T-helper 1 cell treated with Interleukin-12 subunit alpha and Interleukin-12 subunit beta and Interleukin-4 antibody, amounts not matched to agents 30 ng/mL and 1 ng/mL, for 36 hours (primary cell): ENCODE results near the gene ANKRD13A. TPM values are rescaled to one million over a fixed set of nuclear protein-coding genes. Genes with fewer than 3 reads are reported as not detected.
"Not testable (repeated sequence)": the region's sequence is repeated elsewhere in the genome, so short reads cannot be mapped to it uniquely, and the experiment has no call there.

Source experiments
- intact Hi-C: fragments of 100-400 bp; cut with micrococcal nuclease; formaldehyde crosslinking; loops from one replicate; pipeline ENCODE4 v1.15.1; 2024
- total RNA-seq: library from RNA; stranded (reverse); gene quantifications from 2 replicates; pipeline ENCODE4 v1.2.3, GENCODE V29; 2022

The ANKRD13A gene
- total RNA-seq, 1 donor from 2014 or later, result 82.1 TPM

DNA sequence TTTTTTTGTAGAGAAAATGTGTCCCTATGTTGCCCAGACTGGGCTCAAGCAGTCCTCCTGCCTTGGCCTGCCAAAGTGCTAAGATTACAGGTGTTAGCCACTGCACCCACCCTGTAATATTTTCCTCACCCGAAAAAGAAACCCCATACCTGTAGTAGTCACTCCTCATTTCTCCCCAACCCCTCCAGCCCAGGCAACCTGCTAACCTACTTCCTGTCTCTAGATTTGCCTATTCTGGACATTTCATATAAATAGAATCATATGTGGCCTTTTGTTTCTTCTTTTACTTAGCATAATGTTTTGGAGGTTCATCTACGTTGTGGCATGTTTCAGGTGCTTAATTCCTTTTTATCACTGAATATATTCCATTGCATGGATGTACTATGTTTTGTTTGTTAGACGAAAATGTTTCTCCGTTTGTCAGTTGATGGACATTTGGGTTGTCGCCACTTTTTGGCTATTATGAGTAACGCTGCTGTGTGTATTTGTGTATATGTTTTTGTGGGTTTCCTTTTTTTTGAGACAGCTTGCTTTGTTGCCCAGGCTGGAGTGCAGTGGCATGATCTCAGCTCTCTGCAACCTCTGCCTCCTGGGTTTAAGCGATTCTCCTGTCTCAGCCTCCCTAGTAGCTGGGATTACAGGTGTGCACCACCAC, 6.2 kb downstream of the ANKRD13A start:
- intact Hi-C loops, result no loop called here

DNA sequence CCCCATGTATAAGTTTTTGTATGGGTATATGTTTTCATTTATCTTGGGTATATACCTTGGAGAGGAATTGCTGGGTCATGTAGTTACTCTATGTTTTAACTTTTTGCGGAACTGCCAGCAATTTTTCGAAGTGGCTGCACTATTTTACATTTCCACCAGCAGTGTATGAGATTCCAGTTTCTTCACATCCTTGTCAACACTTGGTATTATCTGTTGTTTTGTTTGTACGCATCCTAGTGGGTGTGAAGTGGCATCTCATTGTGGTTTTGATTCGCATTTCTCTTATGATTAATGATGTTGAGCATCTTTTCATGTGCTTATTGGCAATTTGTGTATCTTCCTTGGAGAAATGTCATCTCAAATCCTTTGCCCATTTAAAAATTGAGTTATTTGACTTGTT, 6.9 kb downstream of the ANKRD13A start:
- intact Hi-C loops, result no loop called here

DNA sequence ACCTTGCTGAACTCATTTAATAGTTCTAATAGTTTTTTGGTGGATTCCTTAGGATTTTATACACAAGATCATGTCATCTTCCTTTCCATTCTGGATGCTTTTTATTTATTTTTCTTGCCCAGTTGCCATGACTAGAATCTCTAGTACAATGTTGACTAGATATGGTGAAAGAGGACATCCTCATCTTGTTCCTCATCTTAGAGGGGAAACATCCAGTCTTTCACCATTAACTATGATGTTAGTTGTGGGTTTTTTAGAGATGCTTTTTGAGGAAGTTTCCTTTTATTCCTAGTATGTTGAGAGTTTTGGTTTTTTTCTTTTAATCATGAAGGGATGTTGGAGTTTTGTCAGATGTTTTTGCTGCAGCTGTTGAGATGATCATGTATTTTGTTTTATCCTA, 8.7 kb downstream of the ANKRD13A start:
- intact Hi-C loops, result no loop called here

DNA sequence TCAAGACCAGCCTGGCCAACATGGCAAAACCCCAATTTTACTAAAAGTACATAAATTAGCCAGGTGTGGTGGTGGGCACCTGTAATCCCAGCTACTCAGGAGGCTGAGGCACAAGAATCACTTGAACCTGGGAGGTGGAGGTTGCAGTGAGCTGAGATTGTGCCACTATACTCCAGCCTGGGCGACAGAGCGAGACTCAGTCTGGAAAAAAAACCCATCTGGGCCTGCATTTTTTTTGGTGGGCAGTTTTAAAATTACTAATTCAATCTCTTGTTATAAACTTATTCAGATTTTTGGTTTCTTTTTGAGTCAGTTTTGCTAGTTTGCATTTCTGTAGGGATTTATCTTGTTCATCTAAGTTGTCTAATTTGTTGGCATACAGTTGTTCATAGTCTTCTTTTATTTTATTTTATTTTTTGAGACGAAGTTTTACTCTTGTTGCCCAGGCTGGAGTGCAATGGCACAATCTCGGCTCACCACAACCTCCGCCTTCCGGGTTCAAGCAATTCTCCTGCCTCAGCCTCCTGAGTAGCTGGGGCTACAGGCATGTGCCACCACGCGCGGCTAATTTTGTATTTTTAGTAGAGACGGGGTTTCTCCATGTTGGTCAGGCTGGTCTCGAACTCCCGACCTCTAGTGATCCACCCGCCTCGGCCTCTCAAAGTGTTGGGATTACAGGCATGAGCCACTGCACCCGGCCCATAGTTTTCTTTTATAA, 9.6 kb downstream of the ANKRD13A start:
- intact Hi-C loops, result not testable (repeated sequence)

DNA sequence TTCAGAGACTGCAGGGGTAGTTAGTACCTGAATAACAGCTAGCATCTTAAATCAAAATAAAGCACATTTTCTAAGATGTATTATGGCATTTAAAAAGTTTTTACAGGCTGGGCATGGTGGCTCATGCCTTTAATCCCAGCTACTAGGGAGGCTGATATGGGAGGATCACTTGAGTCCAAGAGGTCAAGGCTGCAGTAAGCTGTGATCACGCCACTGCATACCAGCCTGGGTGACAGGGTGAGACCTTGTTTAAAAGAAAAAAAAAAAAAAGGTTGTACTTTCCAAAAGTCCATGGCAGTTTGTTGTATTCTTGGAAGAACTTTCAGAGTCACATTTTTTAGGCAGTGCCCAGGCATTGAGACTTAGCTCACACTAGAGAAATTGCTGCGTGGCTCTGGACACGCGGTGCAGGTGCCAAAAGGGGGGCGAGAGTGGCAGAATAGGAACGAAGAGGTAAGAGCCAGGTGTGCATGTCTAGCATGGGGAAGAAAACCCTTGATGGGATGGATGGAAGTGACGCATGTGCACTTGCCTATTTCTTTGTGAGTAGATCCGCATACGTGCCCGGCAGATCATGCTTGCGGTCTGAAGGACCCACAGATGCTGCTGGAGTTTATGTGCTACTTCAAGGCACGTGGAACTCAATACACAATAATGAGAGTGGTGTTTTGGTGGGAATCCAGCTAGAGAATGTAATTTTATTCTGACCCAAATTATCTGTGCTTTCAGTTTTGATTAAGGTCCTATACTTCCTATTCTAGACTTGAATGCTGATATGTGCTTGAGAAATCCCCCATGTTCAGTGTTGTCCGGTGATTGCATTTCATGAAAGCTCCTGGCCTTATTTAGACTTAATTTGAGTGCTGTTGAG, 11.9 kb downstream of the ANKRD13A start:
- intact Hi-C loops, result no loop called here

DNA sequence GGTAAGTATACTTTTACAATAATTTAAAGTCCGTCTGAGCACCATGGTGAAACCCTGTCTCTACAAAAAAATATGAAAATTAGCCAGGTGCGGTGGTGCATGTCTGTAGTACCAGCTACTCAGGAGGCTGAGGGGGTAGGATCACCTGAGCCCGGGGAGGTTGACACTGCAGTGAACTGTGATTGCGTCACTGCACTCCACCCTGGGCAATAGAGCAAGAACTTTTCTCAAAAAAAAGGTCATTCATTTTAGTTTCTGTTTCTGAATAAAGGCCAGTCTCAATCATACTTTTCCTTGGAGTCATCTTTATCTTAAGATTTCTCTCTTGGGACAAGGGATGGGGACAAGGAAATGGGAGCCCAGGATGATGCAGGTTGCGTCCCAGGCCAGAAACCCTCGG, 12.9 kb downstream of the ANKRD13A start:
- intact Hi-C loops, result no loop called here

DNA sequence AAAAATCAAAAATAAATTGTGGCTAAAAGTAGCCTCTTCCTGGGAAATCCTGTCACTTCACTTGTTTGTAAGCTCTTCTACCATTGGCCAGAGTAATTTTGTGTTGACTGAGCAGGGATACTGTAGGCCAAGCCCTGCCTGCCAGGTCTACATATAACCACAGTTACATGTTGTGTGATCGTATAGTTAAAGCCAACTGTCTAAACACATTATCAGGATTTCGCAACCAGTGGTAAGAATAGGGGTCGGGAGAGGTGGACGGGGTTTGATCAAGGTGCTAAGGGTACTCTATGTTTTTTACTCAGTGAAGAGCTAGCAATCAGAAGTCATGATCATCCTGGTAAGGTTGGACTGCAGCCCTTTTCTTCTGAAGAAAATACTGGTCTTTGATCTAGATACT, 13.4 kb downstream of the ANKRD13A start:
- intact Hi-C loops, result no loop called here

DNA sequence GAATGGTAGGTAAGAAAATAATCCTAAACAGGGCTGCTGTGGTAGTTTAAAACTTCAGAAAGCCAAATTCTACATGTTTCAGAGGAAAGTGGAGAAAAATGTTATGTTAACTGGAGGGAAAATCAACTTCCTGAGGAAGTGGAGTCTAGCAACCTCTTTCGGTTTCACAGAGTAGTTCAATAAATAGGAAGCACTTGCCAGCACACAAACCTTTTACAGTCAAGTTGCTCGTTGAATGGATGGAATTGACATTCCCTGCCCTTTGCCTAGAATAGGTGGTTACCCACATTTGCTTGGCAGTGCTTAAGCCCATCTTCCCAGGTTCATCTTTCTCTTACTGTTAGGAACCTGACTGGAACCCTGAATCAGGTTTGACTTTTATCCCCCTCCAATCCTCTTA, 15.9 kb downstream of the ANKRD13A start:
- intact Hi-C loops, result loop anchor here (1.0 to 2.0 kb wide), 4 partner anchors 14 to 162 kb away; partner anchors contain the start of gene GIT2

DNA sequence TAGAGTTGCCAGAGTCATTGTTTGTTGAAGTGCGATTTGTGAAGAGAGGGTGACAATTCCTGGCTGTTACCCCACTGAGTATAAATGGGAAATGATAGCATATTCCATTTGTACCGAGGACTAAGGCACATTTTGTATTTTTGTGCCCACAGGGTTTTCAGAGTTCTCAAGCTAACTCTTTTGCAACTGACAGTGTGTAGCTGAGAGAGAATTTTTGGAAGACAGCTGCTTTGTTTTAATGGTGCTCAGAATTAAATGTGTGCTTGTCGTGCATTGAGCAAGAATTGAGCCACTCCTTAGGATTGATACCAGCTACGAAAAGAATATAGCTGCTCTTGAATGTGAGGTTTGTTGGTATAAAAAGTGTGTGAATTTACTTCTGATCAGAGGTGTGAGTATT, 21.7 kb downstream of the ANKRD13A start:
- intact Hi-C loops, result no loop called here

DNA sequence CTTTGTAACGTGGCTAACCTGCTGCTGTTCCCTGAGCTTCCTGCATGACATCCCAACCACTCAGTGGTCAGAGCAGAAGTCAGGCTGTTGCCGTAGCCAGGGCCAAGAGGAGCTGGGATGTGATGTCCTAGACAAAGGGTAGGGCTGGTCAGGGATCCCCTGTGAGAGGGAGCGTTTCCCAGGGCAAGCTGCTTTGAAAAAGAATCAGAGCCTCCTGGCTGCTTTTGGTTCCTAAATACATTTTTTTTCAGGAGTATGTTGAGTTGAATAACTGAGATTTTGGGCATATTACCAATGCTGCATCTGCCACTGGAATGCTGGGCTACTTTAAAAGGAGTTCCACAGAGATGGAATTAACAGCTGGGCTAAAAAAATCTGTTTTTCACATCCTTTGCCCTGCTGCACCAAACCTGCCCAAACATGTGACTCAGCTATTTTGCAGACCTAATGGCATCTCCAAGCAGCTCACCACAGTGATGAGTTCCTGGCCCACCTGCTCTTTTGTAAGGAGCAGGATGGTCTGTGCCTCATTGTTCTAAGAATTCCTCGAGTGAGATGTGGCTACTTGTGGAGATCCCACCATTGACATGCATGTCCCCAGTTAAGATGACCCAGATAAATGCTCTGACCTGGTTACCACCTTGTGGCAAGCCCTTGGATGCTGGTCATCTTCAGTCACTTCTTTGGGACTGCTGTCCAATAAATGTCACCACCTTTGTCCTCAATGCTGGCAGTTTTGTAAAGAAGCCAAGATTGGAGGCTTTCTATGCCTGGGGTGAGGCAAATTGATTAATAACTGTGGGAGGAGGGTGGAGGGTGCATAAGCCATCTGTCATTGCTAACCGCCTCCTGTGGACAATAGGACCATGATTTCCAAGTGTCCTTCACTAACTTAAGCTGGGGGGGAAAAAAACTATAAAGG, 24.1 kb downstream of the ANKRD13A start:
- intact Hi-C loops, result no loop called here

DNA sequence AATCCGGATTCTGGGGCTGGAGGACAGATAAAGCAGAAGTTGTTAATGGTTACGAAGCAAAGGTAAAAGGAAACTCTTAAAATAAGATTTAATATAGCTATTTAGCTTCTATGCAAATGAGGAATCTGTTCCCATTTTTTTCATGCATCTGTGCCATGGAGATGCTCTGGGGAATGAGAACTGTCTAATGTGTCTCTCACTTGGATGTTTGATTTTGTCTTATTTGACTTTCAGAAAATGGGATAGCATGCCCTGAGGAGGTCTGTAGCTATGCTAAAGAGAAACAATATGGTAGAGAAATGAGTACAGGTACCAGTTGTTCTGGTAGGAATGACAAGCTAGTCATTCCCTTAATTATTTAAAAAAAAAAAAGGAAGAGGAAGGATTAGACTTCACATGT, 24.8 kb downstream of the ANKRD13A start:
- intact Hi-C loops, result no loop called here

DNA sequence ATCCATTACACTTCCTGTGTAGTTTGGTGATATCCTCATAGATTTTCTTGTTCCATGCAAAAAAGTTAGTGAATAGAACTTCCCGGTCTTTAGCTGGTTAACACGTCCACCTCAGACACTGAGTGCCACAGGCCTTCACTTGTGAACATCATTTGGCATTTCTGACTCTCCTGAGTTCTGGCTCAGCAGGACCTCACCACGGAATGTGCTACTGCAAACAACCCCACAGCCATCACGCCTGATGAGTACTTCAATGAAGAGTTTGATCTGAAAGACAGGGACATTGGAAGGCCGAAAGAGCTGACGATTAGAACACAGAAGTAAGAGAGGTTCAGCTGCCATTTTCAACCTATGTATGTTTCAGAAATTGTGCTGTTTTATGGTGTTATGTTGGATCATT, 29.1 kb downstream of the ANKRD13A start:
- intact Hi-C loops, result no loop called here

DNA sequence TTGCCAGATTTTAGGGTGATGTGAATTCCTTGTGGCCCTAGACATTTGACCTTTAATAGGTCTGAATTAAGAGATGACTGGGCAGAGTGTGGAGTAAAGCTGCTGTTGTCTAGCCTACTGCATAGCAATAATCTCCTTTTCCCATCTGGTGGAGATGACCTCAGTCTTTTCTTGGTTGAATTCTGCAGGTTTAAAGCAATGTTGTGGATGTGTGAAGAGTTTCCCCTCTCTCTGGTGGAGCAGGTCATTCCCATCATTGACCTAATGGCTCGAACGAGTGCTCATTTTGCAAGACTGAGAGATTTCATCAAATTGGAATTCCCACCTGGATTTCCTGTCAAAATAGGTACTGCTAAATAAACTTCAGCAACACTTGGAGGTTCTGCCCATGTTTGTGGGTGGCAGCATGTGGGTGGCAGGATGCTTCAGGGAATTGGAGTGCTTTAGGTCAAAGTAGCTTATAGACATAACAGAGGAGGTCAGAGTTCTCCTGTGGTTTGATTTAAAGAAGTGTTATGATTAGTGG, 30.1 kb downstream of the ANKRD13A start:
- intact Hi-C loops, result no loop called here

DNA sequence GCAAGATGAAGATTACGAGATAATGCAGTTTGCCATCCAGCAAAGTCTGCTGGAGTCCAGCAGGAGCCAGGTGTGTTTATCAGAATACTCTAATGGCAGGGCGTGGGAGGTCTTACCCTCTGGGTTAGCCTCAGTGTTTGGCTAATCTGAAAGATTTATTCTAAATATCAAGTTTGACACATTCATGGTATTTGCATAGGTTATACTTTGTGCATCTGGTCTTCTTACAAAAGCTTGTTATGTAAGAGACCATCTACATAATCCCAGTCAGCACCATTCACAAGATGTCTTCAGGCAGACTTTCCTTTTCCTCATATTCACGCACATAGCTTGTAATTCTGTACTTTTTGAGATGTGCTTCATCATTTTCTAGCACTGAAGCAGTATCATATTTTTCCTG, 34.7 kb downstream of the ANKRD13A start:
- intact Hi-C loops, result no loop called here

DNA sequence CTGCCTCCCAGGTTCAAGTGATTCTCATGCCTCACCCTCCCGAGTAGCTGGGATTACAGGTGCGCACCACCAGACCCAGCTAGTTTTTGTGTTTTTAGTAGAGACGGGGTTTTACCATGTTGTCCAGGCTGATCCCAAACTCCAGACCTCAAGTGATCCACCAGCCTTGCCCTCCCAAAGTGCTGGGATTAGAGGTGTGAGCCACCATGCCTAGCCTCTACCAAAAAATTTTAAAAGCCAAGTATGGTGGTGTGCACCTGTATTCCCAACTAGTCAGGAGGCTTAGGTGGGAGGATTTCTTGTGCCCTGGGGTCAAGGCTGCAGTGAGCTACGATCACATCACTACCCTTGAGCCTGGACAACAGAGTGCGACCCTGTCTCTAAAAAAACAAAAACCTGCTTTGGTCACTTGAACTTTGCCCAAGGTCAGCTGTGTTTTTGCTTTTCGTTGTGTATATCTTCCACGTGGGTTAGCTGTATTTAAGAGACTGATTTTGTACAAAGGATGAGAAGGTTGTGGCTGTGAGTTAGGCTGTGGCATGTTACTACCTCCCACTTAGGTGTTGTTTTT, 36.4 kb downstream of the ANKRD13A start:
- intact Hi-C loops, result no loop called here

DNA sequence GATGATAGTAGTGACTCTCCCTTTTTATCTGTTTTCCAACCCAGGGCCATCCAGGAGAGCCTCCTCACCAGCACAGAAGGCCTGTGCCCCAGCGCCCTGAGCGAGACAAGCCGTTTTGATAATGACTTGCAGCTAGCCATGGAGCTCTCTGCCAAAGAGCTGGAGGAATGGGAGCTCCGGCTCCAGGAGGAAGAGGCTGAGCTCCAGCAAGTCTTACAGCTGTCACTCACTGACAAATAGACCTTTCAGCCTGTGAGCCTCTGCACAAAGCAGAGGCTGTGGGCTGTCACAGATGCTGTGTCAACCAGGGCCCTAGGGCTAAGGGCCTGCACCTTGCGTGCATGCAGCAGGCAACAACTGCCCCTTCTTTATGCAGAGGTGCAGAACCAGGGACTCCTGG, 38.1 kb downstream of the ANKRD13A start:
- intact Hi-C loops, result no loop called here

DNA sequence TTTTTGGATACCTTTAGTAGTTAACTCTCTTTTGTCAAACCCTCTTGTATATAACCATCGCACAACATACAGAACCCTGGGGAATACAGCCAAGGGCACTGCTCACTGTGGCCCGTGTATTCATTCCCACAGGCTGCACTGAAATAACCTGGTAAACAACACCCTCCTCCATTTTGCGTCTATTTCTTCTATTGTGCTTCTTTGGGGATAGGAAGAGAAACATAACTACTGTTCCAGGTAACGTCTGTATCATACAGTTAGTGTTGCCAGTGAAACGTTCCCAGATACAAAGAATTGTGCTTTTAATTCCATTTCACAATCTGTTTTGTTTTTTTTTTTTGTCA, 39.5 kb downstream of the ANKRD13A start:
- intact Hi-C loops, result no loop called here

DNA sequence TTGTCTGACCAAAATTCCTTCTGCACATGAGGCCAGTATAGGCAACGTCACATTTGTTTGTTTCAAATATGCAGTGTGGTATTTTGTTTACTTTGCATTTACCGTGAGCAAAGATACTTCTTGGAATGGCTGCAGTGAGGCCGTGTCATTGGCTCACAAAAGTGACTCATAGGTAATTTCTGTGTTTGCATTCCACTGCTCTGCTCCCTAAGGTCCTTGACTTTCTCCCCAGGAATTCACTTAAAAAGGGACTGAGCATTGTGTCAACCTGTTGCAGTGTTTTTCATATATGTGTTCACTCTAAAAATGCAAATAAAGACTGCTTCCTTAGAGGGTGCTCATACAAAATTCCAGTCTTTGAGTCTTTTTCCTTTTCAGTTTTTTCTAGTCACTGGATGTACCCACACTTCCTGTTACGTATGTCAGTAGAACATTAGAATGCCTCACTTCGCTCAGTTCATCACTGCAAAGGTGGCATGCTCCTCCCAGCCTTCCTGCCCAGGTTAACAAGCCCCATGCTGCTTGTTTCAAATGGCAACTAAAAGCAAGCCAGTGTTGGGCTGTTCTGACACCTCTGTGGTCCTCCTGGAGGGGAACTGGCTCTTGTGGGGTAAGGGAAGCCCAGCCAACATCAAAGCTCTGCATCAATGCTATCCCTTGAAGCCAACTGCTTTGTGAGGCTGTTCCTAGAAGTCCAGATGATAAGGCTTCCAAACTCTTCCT, 40.0 kb downstream of the ANKRD13A start:
- intact Hi-C loops, result no loop called here

DNA sequence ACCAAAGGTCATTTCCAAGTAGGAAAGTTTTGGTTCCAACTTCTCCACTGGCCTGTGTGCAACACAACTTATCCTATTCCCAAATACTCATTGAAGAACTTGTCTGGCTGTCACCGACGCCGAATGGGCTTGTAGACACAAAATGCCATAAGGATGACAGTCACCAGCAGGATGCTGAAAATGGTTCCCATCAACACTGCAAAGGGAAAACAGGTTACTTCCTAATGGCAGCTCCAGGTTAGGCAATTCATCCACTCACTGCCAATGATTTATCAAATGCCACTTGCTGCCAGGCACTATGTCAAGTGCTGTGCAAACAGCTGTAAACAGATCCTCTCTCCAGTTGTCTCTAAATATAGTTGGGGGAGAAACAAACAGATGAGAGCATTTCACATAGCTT, 43.0 kb downstream of the ANKRD13A start:
- intact Hi-C loops, result loop anchor here (10.0 kb wide), 1 partner anchor 467 kb away; the partner anchor contains the start of genes MMAB and MVK
